GM12878 (cell line): Measurements from ENCODE around the gene FOXO3. TPM values are rescaled to one million over a fixed set of nuclear protein-coding genes. Genes with fewer than 3 reads are reported as not detected.

ENCODE experiments used
- ATAC-seq: fragments of 200-7000 bp; cut with Tn5 transposase; 3 replicates; pipeline ENCODE4 v1.9.1; 2020; ENCODE audit warnings: mild to moderate bottlenecking, moderate library complexity
- BruUV-seq: library from RNA; stranded (reverse); fragments of 400-500 nt; replicated peaks from 2 replicates; lab custom pipeline; 2021; lab: Mats Ljungman, UMichigan
- CTCF ChIA-PET: fragments of 300-600 bp; sonication (Branson Sonifier 250); formaldehyde crosslinking; extraction: SDS; loops from one replicate; lab custom pipeline; 2021; ENCODE audit warnings: inconsistent platforms; lab: Yijun Ruan, JAX
- POLR2A ChIA-PET: fragments of 350-600 bp; formaldehyde crosslinking; extraction: SDS; loops from one replicate; lab custom pipeline; 2021; ENCODE audit warnings: inconsistent platforms; lab: Charles Lee
- RAD21 ChIA-PET: fragments of 300-600 bp; sonication (Branson Sonifier 250); formaldehyde crosslinking; loops from one replicate; lab custom pipeline; 2023; ENCODE audit warnings: antibody characterized with exemption; ENCODE audit not compliant: unreplicated experiment; lab: Charles Lee
- SMC1A ChIA-PET: fragments of 300-600 bp; sonication (Branson Sonifier 250); formaldehyde crosslinking; loops from one replicate; lab custom pipeline; 2023; ENCODE audit not compliant: unreplicated experiment, uncharacterized antibody; lab: Charles Lee
- DNase-seq: peaks from one replicate; pipeline ENCODE4 v3.0.0-alpha.2; 2011; ENCODE audit warnings: low read depth, low spot score
- FAIRE-seq: peaks from 3 replicates; lab custom pipeline; 2011; peaks lifted over from hg19 to GRCh38; lab: Jason Lieb, UNC
- H2AFZ ChIP-seq: 2 replicates; pipeline ENCODE4 v1.6.0; 2011; ENCODE audit warnings: low read depth, low read length, control low read depth; ENCODE audit not compliant: control insufficient read depth
- H3K27ac ChIP-seq: 2 replicates; pipeline ENCODE4 v1.5.1; 2011; ENCODE audit warnings: control low read depth; ENCODE audit not compliant: control insufficient read depth, insufficient read depth
- H3K27me3 ChIP-seq, 2 experiments: replicated peaks in 1 of 2; 2 replicates each; pipeline versions ENCODE4 v1.6.0 to v1.6.1; 2011; ENCODE audit warnings: low read length in 1 of 2; ENCODE audit not compliant: control insufficient read depth in 2 of 2, insufficient read depth in 2 of 2
- H3K36me3 ChIP-seq, 2 experiments: 2 replicates each; pipeline ENCODE4 v1.5.1; 2011; ENCODE audit warnings: low read length in 1 of 2; ENCODE audit not compliant: control insufficient read depth in 2 of 2, insufficient read depth in 2 of 2
- H3K4me1 ChIP-seq: 2 replicates; pipeline ENCODE4 v1.6.1; 2011; ENCODE audit warnings: mild to moderate bottlenecking, low read length, moderate library complexity, mixed read lengths; ENCODE audit not compliant: control insufficient read depth, insufficient read depth
- H3K4me2 ChIP-seq: 2 replicates; pipeline ENCODE4 v1.6.0; 2011; ENCODE audit warnings: control low read depth; ENCODE audit not compliant: control insufficient read depth, insufficient read depth
- H3K4me3 ChIP-seq: fragments of 200-600 bp; sonication (generic); 2 replicates; pipeline ENCODE4 v1.5.1; 2016
- H3K79me2 ChIP-seq: 2 replicates; pipeline ENCODE4 v1.6.0; 2011; ENCODE audit warnings: low read length; ENCODE audit not compliant: control insufficient read depth, insufficient read depth
- H3K9ac ChIP-seq: 2 replicates; pipeline ENCODE4 v1.8.0; 2011; ENCODE audit warnings: low read length, control low read depth, mixed read lengths; ENCODE audit not compliant: control insufficient read depth, insufficient read depth
- H3K9me3 ChIP-seq: replicated peaks from 3 replicates; pipeline ENCODE4 v1.5.1; 2011; ENCODE audit warnings: mild to moderate bottlenecking, low read length; ENCODE audit not compliant: control insufficient read depth, insufficient read depth
- H4K20me1 ChIP-seq: 2 replicates; pipeline ENCODE4 v1.6.0; 2011; ENCODE audit not compliant: control insufficient read depth, insufficient read depth
- BCL11A ChIP-seq: IDR thresholded peaks from 2 replicates; pipeline ENCODE4 v1.6.1; 2011; ENCODE audit warnings: low read depth, low read length
- BMI1 ChIP-seq: fragments of 450-650 bp; IDR thresholded peaks from 2 replicates; pipeline ENCODE4 v1.6.1; 2016; ENCODE audit warnings: mild to moderate bottlenecking, moderate library complexity, borderline replicate concordance
- CHD2 ChIP-seq: IDR thresholded peaks from 2 replicates; pipeline ENCODE4 v1.6.1; 2011; ENCODE audit warnings: low read depth, low read length, improper control_type of control experiment, borderline replicate concordance
- HCFC1 ChIP-seq: fragments of 150-350 bp; IDR thresholded peaks from 2 replicates; pipeline ENCODE4 v1.6.1; 2014; ENCODE audit warnings: low read length
- MEF2A ChIP-seq: IDR thresholded peaks from 2 replicates; pipeline ENCODE4 v1.6.1; 2011; ENCODE audit warnings: low read depth, mild to moderate bottlenecking, low read length, moderate library complexity; ENCODE audit not compliant: insufficient read depth
- MEF2B ChIP-seq: fragments of 450-650 bp; IDR thresholded peaks from 2 replicates; pipeline ENCODE4 v1.6.1; 2018; ENCODE audit warnings: mild to moderate bottlenecking, moderate library complexity; ENCODE audit not compliant: partially characterized antibody, poor library complexity, severe bottlenecking
- MTA3 ChIP-seq: IDR thresholded peaks from 2 replicates; pipeline ENCODE4 v1.6.1; 2012; ENCODE audit warnings: low read length, inconsistent platforms, borderline replicate concordance
- NFIC ChIP-seq: IDR thresholded peaks from 2 replicates; pipeline ENCODE4 v1.6.1; 2012; ENCODE audit warnings: low read depth, mild to moderate bottlenecking, inconsistent platforms, low read length, moderate library complexity
- NFYA ChIP-seq: IDR thresholded peaks from 2 replicates; pipeline ENCODE4 v1.6.1; 2011; ENCODE audit warnings: low read depth, mild to moderate bottlenecking, low read length, improper control_type of control experiment, borderline replicate concordance
- RB1 ChIP-seq: fragments of 450-650 bp; formaldehyde crosslinking; IDR thresholded peaks from 2 replicates; pipeline ENCODE4 v1.6.1; 2017; ENCODE audit warnings: mild to moderate bottlenecking, borderline replicate concordance
- SPI1 ChIP-seq: IDR thresholded peaks from 2 replicates; pipeline ENCODE4 v1.6.1; 2011; ENCODE audit warnings: low read depth, mild to moderate bottlenecking, low read length, moderate library complexity, borderline replicate concordance; ENCODE audit not compliant: insufficient read depth
- TARDBP ChIP-seq: IDR thresholded peaks from 2 replicates; pipeline ENCODE4 v1.6.1; 2016; ENCODE audit warnings: borderline replicate concordance
- TCF7 ChIP-seq: IDR thresholded peaks from 2 replicates; pipeline ENCODE4 v1.6.1; 2014; ENCODE audit warnings: antibody characterized with exemption, borderline replicate concordance
- USF1 ChIP-seq: IDR thresholded peaks from 2 replicates; pipeline ENCODE4 v1.6.1; 2011; ENCODE audit warnings: borderline replicate concordance, low read depth, mild to moderate bottlenecking, moderate library complexity, mixed read lengths, low read length; ENCODE audit not compliant: insufficient read depth; ENCODE audit errors: extremely low read length
- YBX1 ChIP-seq: fragments of 450-650 bp; IDR thresholded peaks from 2 replicates; pipeline ENCODE4 v1.6.1; 2016; ENCODE audit warnings: antibody characterized with exemption
- WGBS: methylation state at CpG from one replicate; pipeline ENCODE4 v1.1.6; 2016; ENCODE audit warnings: low lambda C conversion rate; ENCODE audit not compliant: insufficient replicate concordance, insufficient coverage; ENCODE audit errors: missing lambda C conversion rate; 5-methylcytosine and 5-hydroxymethylcytosine counted together
- in situ Hi-C: fragments of 300-500 bp; cut with MboI; formaldehyde crosslinking; loops from 9 replicates; pipeline ENCODE4 v1.14.3; 2018; ENCODE audit warnings: mixed read lengths
- intact Hi-C: fragments of 100-400 bp; cut with micrococcal nuclease; formaldehyde crosslinking; loops from one replicate; pipeline ENCODE4 v1.14.2; 2022; ENCODE audit not compliant: unreplicated experiment
- polyA plus RNA-seq, 11 experiments: library from polyadenylated mRNA; depleted of rRNA in 4 of 11; unstranded in 6 of 11; stranded (reverse) in 5 of 11; fragments of >200 nt; fragmentation: Nextera tagmentation in 4 of 11; fragmentation: Illumina TruSeq in 1 of 11; extraction: Ambion mirVana in 4 of 11; extraction: Trizol in 1 of 11; gene quantifications; 1 replicate in 1 of 11; 2 replicates in 10 of 11; pipeline versions ENCODE4 v1.2.1 to v1.2.3, GENCODE V29; 2011 to 2016; ENCODE audit warnings: inconsistent platforms in 2 of 11, missing spikeins in 2 of 11, low read depth in 1 of 11
- total RNA-seq, 4 experiments: library from RNA; depleted of rRNA in 3 of 4; stranded (reverse); fragments of >200 nt in 3 of 4; fragmentation: Illumina TruSeq in 1 of 4; extraction: Trizol in 1 of 4; gene quantifications; 2 replicates each; pipeline versions ENCODE4 v1.2.1 to v1.2.3, GENCODE V29; 2013 to 2021
- TF ChIP-seq, protein P1 (sequence below): fragments of 450-650 bp; IDR thresholded peaks from 2 replicates; pipeline ENCODE4 v1.6.1; 2017; ENCODE audit warnings: low read depth, mild to moderate bottlenecking, moderate library complexity
- TF ChIP-seq, protein P2 (sequence below): fragments of 450-650 bp; conservative IDR thresholded peaks from 2 replicates; pipeline ENCODE4 v1.6.1; 2017; ENCODE audit warnings: mild to moderate bottlenecking, moderate library complexity

The FOXO3 gene
- total and polyA plus RNA-seq, 10 of the 15 experiments (the other 5 are each of a cell fraction or from before 2014, with no cell fraction given) = 0.82 to 4.5 (median 1.7) TPM

GRCh38 chr6:108523697-108524096 is 37.0 kb upstream of the FOXO3 start (continued):
- TF ChIP-seq BMI1 = no peak

DNA sequence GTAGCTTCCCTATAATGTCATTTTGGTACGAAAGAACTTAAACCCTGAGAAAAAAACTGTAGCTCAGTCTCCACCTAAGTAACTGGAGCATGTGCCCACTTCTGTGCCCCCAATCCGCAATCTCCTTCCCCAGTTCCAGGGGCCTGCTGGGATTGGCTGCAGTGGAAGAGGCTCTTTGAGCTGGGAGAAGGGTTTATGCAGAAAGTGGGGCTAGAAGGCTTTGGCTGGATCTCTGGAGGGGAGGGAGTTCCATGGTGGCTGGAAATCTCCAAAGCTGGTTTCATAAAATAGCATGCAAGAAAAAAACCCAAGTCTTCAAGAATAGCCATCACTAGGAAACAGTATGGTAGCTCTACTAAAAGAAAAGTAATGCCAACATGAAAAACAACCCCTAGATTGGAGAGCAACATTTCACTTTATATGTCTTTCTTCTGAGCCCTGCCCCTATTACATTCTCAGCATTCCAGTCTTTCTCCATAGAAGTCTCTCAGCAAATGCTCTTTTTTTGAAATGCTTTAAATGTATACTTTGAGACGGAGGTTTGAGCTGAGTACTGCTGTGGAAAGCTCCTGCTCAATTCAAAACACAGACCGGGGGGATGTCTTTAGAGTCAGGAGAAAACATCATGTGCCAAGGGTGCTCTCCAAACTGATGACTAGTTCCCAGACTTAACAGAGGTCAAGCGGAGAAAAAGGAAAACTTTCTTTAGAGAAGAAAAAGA is 36.0 kb upstream of the FOXO3 start:
- CTCF ChIA-PET = interaction anchor here (0.9 to 2.1 kb wide), 10 partner anchors 18 to 548 kb away, joined by 3 to 7 read pairs (median 4); no protein-coding TSS in a partner anchor
- Histone ChIP-seq H3K4me3 (no peak overlapping the region), H3K4me2 (no peak overlapping the region), H3K27me3 (peaks cover 0 to 2% of the 10 kb centered on the region in 2 experiments; a peak in 2 of 4 replicates), H3K4me1 (no peaks in the 10 kb centered on the region), H2AFZ (no peak overlapping the region), H3K36me3 (no peaks in the 10 kb centered on the region), H4K20me1 (no peaks in the 10 kb centered on the region)
- RAD21 ChIA-PET = interaction anchor here (0.7 to 1.6 kb wide), 3 partner anchors 20 to 544 kb away, joined by 3 read pairs; no protein-coding TSS in a partner anchor
- no peak for TF ChIP-seq BCL11A
- no peak for TF ChIP-seq USF1
- no peak for TF ChIP-seq TCF7
- no peak for TF ChIP-seq MTA3
- no peak for TF ChIP-seq MEF2B
- TF ChIP-seq, protein P1, sequence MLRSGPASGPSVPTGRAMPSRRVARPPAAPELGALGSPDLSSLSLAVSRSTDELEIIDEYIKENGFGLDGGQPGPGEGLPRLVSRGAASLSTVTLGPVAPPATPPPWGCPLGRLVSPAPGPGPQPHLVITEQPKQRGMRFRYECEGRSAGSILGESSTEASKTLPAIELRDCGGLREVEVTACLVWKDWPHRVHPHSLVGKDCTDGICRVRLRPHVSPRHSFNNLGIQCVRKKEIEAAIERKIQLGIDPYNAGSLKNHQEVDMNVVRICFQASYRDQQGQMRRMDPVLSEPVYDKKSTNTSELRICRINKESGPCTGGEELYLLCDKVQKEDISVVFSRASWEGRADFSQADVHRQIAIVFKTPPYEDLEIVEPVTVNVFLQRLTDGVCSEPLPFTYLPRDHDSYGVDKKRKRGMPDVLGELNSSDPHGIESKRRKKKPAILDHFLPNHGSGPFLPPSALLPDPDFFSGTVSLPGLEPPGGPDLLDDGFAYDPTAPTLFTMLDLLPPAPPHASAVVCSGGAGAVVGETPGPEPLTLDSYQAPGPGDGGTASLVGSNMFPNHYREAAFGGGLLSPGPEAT = no peak
- TF ChIP-seq HCFC1 = no peak
- no peak for TF ChIP-seq YBX1
- no peak for TF ChIP-seq NFIC
- TF ChIP-seq MEF2A = no peak
- no peak for TF ChIP-seq NFYA
- no peak for TF ChIP-seq RB1
- no peak for TF ChIP-seq CHD2
- TF ChIP-seq, protein P2, sequence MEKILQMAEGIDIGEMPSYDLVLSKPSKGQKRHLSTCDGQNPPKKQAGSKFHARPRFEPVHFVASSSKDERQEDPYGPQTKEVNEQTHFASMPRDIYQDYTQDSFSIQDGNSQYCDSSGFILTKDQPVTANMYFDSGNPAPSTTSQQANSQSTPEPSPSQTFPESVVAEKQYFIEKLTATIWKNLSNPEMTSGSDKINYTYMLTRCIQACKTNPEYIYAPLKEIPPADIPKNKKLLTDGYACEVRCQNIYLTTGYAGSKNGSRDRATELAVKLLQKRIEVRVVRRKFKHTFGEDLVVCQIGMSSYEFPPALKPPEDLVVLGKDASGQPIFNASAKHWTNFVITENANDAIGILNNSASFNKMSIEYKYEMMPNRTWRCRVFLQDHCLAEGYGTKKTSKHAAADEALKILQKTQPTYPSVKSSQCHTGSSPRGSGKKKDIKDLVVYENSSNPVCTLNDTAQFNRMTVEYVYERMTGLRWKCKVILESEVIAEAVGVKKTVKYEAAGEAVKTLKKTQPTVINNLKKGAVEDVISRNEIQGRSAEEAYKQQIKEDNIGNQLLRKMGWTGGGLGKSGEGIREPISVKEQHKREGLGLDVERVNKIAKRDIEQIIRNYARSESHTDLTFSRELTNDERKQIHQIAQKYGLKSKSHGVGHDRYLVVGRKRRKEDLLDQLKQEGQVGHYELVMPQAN = no peak
- TF ChIP-seq TARDBP = no peak
- no peak for TF ChIP-seq SPI1
- TF ChIP-seq, all 136 proteins: peak for 0
- H3K79me2 ChIP-seq = no peaks in the 10 kb centered on the region
- POLR2A ChIA-PET = no interaction called here
- no TSS peak for BruUV-seq
- ATAC-seq (no peak), DNase-seq (no peak), FAIRE-seq (no peak)
- intact Hi-C loops = loop anchor here (10.0 kb wide), 1 partner anchor 850 kb away; no protein-coding TSS in a partner anchor
- H3K9me3 ChIP-seq = no peaks in the 10 kb centered on the region
- no peak overlapping the region for H3K9ac ChIP-seq
- in situ Hi-C loops = loop anchor here (10.0 kb wide), 2 partner anchors 410 to 550 kb away; no protein-coding TSS in a partner anchor
- WGBS = 92% methylated on average over 5 of the region's 5 CpGs
- SMC1A ChIA-PET = interaction anchor here (0.6 to 1.7 kb wide), 7 partner anchors 17 to 547 kb away, joined by 3 to 6 read pairs (median 3); no protein-coding TSS in a partner anchor
- H3K27ac ChIP-seq = no peak overlapping the region
